HG02678 (cell line): ENCODE data around the gene STAB2.

Source experiments
- ATAC-seq: cut with Tn5 transposase; IDR thresholded peaks from one replicate; pipeline ENCODE4 v1.9.1; 2021; ENCODE audit warnings: mild to moderate bottlenecking, moderate library complexity; ENCODE audit not compliant: unreplicated experiment

STAB2 gene

GRCh38 chr12:103773109-103773910 is 186.2 kb downstream of the STAB2 start:
- no peak for ATAC-seq

- ATAC-seq = no peak
Measured at GRCh38 chr12:103774977-103775560, 188.0 kb downstream of the STAB2 start.

DNA sequence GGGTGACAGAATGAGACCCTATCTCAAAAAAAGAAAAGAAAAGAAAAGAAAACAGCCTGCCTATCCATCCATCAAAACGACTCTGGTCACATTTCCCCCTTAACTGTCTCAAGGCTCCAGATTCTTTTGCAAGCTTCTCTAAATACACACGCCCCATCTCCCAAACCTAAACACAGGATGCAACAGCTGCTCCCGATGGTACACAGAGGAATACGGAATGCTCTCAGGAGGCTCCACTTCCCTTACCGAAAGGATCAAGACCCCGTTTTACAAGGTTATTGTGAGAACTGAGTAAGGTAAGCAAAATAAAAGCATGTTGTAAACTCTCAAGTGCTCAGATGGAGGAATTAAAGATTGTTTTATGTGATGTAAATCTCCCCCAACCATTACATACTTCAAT is 191.7 kb downstream of the STAB2 start:
- no peak for ATAC-seq

DNA sequence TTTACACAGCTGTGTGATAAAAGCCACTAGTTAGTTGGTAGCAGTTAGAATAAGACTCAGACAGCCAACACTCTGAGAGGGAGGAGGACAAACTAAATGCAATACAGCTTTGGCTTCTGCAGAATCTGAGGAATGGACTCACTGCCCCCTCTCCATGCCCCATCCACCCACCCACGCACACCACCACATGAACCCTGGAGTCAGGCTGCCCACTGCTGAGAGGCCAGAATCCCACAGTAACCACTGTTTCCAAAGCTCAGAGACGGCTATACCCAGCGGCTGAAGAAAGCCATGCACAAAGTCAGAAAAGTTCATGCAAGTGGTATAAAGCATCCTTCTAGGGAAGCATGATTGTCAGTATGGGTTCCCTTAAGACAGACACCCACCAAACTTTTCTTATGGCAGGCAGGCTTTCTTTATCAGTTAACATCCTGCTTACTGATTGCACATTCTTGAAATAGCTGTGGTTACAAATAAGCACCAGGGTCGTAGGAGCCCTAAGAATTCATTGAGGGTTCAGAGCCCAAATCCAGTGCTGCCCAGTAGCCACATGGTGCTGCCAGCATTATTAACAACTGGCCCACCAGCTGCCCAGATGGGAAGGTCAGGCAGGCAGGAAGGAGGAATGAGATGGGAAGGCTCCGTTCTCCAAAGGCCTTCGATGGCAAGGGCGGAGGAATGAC is 192.5 kb downstream of the STAB2 start:
- no peak for ATAC-seq

GRCh38 chr12:103780093-103780440 is 193.0 kb downstream of the STAB2 start:
- no peak for ATAC-seq

DNA sequence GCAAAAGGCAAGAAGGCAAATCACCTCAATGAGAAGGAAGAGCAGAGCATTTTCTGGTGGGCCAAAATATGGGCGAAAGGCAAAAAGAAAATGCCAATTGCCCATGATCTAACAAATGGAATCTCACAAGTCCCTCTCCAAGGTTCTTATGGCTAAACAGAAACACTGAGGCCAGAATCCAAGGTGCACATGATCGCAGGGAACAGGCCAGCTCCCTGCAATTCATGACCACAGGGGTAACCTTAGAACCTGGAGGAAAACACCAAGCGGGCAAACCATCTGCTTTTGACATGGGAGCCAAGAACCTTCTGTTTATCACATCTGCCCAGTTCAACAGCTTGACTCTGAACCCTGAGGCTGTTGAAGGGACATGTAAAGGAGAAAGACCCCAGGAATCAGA is 193.9 kb downstream of the STAB2 start:
- ATAC-seq = no peak

DNA sequence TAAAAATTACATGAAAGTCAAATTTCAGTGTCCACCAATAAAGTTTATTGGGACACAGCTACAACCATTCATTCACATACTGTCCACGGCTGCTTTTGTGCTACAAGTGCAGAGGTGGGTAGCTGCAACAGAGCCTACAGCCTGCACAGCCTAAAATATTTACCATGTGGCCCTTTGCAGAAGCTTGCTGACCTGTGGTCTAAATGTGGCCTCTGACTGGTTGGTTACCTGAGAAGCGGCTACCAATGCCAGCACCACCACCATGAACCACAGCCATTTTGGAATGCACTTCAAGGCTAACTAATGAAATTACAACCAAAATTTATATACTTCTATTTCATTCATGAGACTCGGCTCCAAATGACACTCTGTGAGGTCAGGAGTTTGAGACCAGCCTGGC is 195.3 kb downstream of the STAB2 start:
- ATAC-seq = no peak

- ATAC-seq = no peak
Measured at GRCh38 chr12:103783744-103784664, 196.9 kb downstream of the STAB2 start.

GRCh38 chr12:103785243-103786031 is 198.4 kb downstream of the STAB2 start:
- no peak for ATAC-seq

GRCh38 chr12:103786201-103786600 is 199.1 kb downstream of the STAB2 start:
- ATAC-seq = no peak

DNA sequence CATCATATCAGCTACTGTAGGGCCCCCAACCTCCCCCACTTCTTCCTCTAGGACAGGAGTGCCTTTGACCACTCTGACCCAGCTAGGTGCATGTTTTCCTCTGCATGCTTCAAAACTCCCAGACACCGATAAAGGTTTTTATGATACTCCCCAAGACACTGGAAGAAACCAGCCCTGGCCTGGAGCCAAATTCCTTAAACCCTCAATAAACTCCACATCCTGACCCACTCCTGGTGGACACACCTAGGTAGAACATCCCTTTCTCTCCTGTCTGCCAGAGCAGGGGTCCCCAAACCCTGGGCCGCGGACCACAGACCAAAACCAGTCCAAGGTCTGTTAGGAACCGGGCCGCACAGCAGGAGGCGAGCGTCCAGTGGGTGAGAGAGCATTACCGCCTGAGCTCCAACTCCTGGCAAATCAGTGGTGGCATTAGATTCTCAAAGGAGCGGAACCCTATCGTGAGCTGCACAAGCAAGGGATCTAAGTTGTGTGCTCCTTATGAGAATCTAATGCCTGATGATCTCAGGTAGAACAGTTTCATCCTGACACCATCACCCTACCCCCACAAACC is 204.4 kb downstream of the STAB2 start:
- ATAC-seq = no peak

GRCh38 chr12:103793046-103793445 is 206.0 kb downstream of the STAB2 start:
- ATAC-seq = no peak

GRCh38 chr12:103793512-103794045 is 206.5 kb downstream of the STAB2 start:
- ATAC-seq = no peak

- no peak for ATAC-seq
Measured at GRCh38 chr12:103794309-103795213, 207.5 kb downstream of the STAB2 start.

GRCh38 chr12:103798586-103798985 is 211.5 kb downstream of the STAB2 start:
- ATAC-seq = no peak

DNA sequence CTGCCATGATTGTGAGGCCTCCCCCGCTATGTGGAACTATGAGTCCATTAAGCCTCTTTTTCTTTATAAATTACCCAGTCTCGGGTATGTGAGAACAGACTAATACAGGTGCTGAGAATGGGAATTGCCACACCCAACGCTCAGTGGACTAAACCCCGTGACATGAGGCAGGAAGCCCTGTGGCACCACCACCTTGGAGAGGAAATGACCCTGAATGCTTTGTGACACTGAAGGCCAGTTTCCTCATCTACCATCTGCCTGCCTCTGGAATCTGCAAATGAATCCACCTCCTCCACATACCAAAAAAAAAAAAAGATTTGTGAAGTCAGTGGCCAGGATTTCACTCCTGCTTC is 212.4 kb downstream of the STAB2 start:
- no peak for ATAC-seq

DNA sequence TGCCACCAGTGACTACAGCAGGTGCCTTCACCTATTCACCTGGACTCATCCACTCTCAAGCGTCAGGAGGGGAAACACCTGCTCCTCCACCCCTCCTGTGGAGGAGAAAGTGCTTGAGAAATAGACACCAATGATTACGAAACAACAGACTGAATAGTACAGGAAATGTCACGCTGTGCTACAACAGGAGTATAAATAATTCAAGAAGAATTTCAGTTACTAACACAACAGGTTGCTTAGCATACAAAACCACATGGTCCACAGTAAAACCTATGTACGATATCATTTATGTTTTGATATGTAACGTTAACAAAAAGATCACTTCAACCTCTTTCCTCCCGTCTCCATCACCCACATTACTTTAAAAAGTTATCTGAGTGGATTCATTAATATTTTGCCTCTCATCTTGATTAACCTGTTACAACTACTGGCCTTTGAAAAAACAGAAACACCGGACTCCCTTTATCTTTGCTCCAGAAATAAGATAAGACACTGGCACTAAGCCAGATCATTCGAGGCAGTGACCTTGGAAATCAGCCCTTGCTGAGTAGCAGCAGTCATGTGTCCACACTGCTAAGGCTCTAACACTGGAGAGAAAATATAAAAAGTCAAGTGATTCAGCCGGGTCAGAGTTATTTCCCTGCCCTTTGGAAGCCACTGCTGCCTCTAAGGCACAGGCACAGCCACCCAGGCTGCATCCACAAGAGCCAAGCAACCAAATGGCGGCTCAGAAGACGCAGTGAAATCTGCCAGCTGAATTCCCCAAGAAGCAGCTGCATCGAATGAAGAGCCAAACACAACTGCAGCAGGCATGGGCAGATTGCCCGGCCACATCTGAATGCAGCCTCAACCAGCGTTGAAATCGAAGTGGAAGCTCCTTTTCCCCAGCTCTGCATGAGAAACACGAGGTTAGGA is 213.0 kb downstream of the STAB2 start:
- no peak for ATAC-seq
